Measurements from ENCODE around the gene ATP13A2. TPM values are rescaled to one million over a fixed set of nuclear protein-coding genes. Genes with fewer than 3 reads are reported as not detected.

Gene ATP13A2
- total and polyA plus RNA-seq, 2 donors (not counting 1 experiment from before 2014, with no cell fraction given), result 41.6 to 51.8 TPM

DNA sequence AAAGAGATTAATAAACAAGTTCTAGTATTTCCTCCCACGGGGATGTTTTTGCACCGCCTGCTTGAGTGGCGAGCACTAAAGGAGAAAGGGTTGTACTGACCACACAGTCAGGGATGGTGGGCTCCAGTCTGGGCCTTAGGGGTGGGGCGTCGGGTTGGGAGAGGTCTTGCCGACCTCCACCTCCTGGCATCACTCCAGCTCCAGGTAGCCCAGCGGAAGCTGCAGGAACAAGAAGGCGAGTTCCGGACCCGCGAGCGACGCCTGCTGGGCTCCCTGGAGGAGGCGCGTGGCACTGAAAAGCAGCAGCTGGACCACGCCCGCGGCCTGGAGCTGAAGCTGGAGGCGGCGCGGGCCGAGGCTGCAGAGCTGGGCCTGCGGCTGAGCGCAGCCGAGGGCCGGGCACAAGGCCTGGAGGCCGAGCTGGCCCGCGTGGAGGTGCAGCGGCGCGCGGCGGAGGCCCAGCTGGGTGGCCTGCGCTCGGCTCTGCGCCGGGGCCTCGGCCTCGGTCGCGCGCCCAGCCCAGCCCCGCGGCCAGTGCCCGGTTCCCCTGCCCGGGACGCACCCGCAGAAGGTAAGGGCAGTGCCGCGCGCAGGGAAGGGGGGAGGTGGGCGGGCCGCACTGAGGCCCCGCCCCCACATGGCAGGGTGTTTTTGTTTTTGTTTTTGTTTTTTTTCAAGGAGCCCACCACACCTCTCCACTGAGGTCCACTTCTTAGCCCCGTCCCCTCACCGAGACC is 51.0 kb downstream of the ATP13A2 start:
- Histone ChIP-seq H3K4me2 (replicated peaks; ENCODE audit: low read depth, low read length, poor library complexity, severe bottlenecking) (peak overlapping the region; percentile 85), H3K79me2 (ENCODE audit: control insufficient read depth, insufficient read depth, low read length) (no peaks in the 10 kb centered on the region), H3K27me3 (replicated peaks in 1 of 4; ENCODE audit: control extremely low read depth in 1 of 4, control insufficient read depth in 3 of 4, insufficient read depth in 4 of 4, low read length in 3 of 4) (no peaks in the 10 kb centered on the region), H3K4me1 (ENCODE audit: control insufficient read depth in 2 of 2, insufficient read depth in 2 of 2, low read length in 2 of 2) (peaks cover 4 to 10% of the 10 kb centered on the region in 2 donors), H3K36me3 (replicated peaks in 1 of 2; ENCODE audit: control extremely low read depth in 1 of 2, control insufficient read depth in 1 of 2, extremely low read depth in 1 of 2, insufficient read depth in 2 of 2, low read length in 1 of 2) (peaks cover 0 to under 1% of the 10 kb centered on the region in 2 experiments), H3K4me3 (ENCODE audit: control extremely low read depth in 1 of 5, extremely low read depth in 1 of 5, insufficient read depth in 1 of 5, low read depth in 2 of 5, low read length in 4 of 5) (peak overlapping the region in 4 of 5 experiments; percentile 37 to 55 (median 50)), H2AFZ (ENCODE audit: insufficient read depth, low read depth, low read length, poor library complexity, severe bottlenecking) (peak overlapping the region; percentile 84), H3K9ac (ENCODE audit: low read length) (peak overlapping the region; percentile 49), H3K9me3 (ENCODE audit: control extremely low read depth in 1 of 3, control insufficient read depth in 2 of 3, insufficient read depth in 1 of 3, low read length in 2 of 3) (no peaks in the 10 kb centered on the region), H3K27ac (ENCODE audit: low read length in 2 of 2) (peak overlapping the region in 1 of 2 donors; percentile 26), H4K20me1 (ENCODE audit: control insufficient read depth, insufficient read depth, low read length, poor library complexity, severe bottlenecking) (no peaks in the 10 kb centered on the region)
- intact Hi-C loops (cut with micrococcal nuclease), result loop anchor here (2.0 kb wide), 1 partner anchor 50 kb away; the partner anchor contains the start of gene ATP13A2
- 3% methylated on average over 44 of the region's 57 CpGs for WGBS (ENCODE audit: insufficient coverage)
- no peaks in the 10 kb centered on the region for H3K27me3 Mint-ChIP-seq
- H3K9me3 Mint-ChIP-seq (ENCODE audit: insufficient read depth), result no peaks in the 10 kb centered on the region
- peak overlapping the region; percentile 76 for H3K27ac Mint-ChIP-seq
- CTCF ChIA-PET, result interaction anchor here (0.7 to 2.8 kb wide), 18 partner anchors 10 to 340 kb away, joined by 3 to 29 read pairs (median 4); no protein-coding TSS in a partner anchor
- POLR2A ChIA-PET, result interaction anchor here (0.7 kb wide), 2 partner anchors 56 to 447 kb away, joined by 3 to 4 read pairs; partner anchors contain the start of gene RNU1-1
- TF ChIP-seq CTCF (IDR thresholded peaks at IDR 0.05) (peak; percentile 75), EZH2 (IDR thresholded peaks at IDR 0.05; ENCODE audit: borderline replicate concordance, insufficient read depth, low read depth, low read length, poor library complexity, severe bottlenecking) (no peak)
- H3K4me3 Mint-ChIP-seq, result peak overlapping the region; percentile 91
- peak; percentile 92 for ATAC-seq (ENCODE audit: low read depth)
- peaks cover 9% of the 10 kb centered on the region for H3K4me1 Mint-ChIP-seq
- DNase-seq, result peak; percentile 79

GRCh38 chr1:16958475-16958874 is 53.3 kb downstream of the ATP13A2 start:
- H3K27ac Mint-ChIP-seq, result no peak overlapping the region
- intact Hi-C loops (cut with micrococcal nuclease), result no loop called here
- H3K9ac ChIP-seq (ENCODE audit: low read length), result no peak overlapping the region
- no peak for ATAC-seq (ENCODE audit: low read depth)
- DNase-seq, result no peak
- no peak overlapping the region for H2AFZ ChIP-seq (ENCODE audit: insufficient read depth, low read depth, low read length, poor library complexity, severe bottlenecking)
- H3K9me3 Mint-ChIP-seq (ENCODE audit: insufficient read depth), result no peaks in the 10 kb centered on the region
- H3K27me3 Mint-ChIP-seq, result no peaks in the 10 kb centered on the region
- no peak overlapping the region for H3K4me3 Mint-ChIP-seq
- POLR2A ChIA-PET, result no interaction called here
- peaks cover 4 to 10% of the 10 kb centered on the region in 2 donors for H3K4me1 ChIP-seq (ENCODE audit: control insufficient read depth in 2 of 2, insufficient read depth in 2 of 2, low read length in 2 of 2)
- no peaks in the 10 kb centered on the region for H3K27me3 ChIP-seq (replicated peaks in 1 of 4; ENCODE audit: control extremely low read depth in 1 of 4, control insufficient read depth in 3 of 4, insufficient read depth in 4 of 4, low read length in 3 of 4)
- H3K4me2 ChIP-seq (replicated peaks; ENCODE audit: low read depth, low read length, poor library complexity, severe bottlenecking), result no peak overlapping the region
- H3K4me1 Mint-ChIP-seq, result peaks cover 9% of the 10 kb centered on the region
- no peak overlapping the region for H3K4me3 ChIP-seq (ENCODE audit: control extremely low read depth in 1 of 5, extremely low read depth in 1 of 5, insufficient read depth in 1 of 5, low read depth in 2 of 5, low read length in 4 of 5)
- TF ChIP-seq EZH2 (IDR thresholded peaks at IDR 0.05; ENCODE audit: borderline replicate concordance, insufficient read depth, low read depth, low read length, poor library complexity, severe bottlenecking) (no peak), CTCF (IDR thresholded peaks at IDR 0.05) (no peak)
- H3K9me3 ChIP-seq (ENCODE audit: control extremely low read depth in 1 of 3, control insufficient read depth in 2 of 3, insufficient read depth in 1 of 3, low read length in 2 of 3), result no peaks in the 10 kb centered on the region
- H3K27ac ChIP-seq (ENCODE audit: low read length in 2 of 2), result no peak overlapping the region
- no peaks in the 10 kb centered on the region for H4K20me1 ChIP-seq (ENCODE audit: control insufficient read depth, insufficient read depth, low read length, poor library complexity, severe bottlenecking)
- no peaks in the 10 kb centered on the region for H3K36me3 ChIP-seq (replicated peaks in 1 of 2; ENCODE audit: control extremely low read depth in 1 of 2, control insufficient read depth in 1 of 2, extremely low read depth in 1 of 2, insufficient read depth in 2 of 2, low read length in 1 of 2)
- no peaks in the 10 kb centered on the region for H3K79me2 ChIP-seq (ENCODE audit: control insufficient read depth, insufficient read depth, low read length)
- CTCF ChIA-PET, result no interaction called here
- 96% methylated on average over 12 of the region's 12 CpGs for WGBS (ENCODE audit: insufficient coverage)

All from B cell (primary cell).